Panc1 (cell line): Measurements from ENCODE around the gene CCDC127. TPM values are rescaled to one million over a fixed set of nuclear protein-coding genes. Genes with fewer than 3 reads are reported as not detected.

Experiments used
- ATAC-seq: fragments of 200-7000 bp; cut with Tn5 transposase; 2 replicates; pipeline ENCODE4 v1.9.1; 2020; ENCODE audit warnings: mild to moderate bottlenecking, moderate library complexity
- BruUV-seq: library from RNA; stranded (reverse); fragments of 400-500 nt; replicated peaks from 2 replicates; lab custom pipeline; 2021; lab: Mats Ljungman, UMichigan
- CTCF ChIA-PET: fragments of 300-600 bp; sonication (Branson Sonifier 250); formaldehyde crosslinking; loops from one replicate; lab custom pipeline; 2022; ENCODE audit warnings: antibody characterized with exemption; lab: Charles Lee
- POLR2A ChIA-PET: fragments of 300-600 bp; sonication (Branson Sonifier 250); formaldehyde crosslinking; loops from one replicate; lab custom pipeline; 2022; ENCODE audit warnings: antibody characterized with exemption; lab: Charles Lee
- DNase-seq: peaks from one replicate; pipeline ENCODE4 v3.0.0-alpha.2; 2010; ENCODE audit warnings: low read depth, low spot score
- H3K27ac ChIP-seq: 2 replicates; pipeline ENCODE4 v1.5.1; 2011; ENCODE audit warnings: mild to moderate bottlenecking, low read length, inconsistent platforms
- H3K27me3 ChIP-seq: fragments of 200-500 bp; sonication (Bioruptor generic); 2 replicates; pipeline ENCODE4 v1.6.0; 2014; ENCODE audit warnings: low read length, inconsistent platforms; ENCODE audit not compliant: control insufficient read depth, insufficient read depth
- H3K36me3 ChIP-seq: fragments of 200-500 bp; sonication (Bioruptor generic); 2 replicates; pipeline ENCODE4 v1.5.1; 2014; ENCODE audit warnings: inconsistent platforms, mild to moderate bottlenecking, low read length, moderate library complexity; ENCODE audit not compliant: control insufficient read depth, insufficient read depth
- H3K4me1 ChIP-seq: 2 replicates; pipeline ENCODE4 v1.5.1; 2011; ENCODE audit warnings: inconsistent platforms, mild to moderate bottlenecking, low read length, moderate library complexity; ENCODE audit not compliant: control insufficient read depth, insufficient read depth
- H3K4me3 ChIP-seq, 2 experiments: 2 replicates each; pipeline ENCODE4 v1.5.1; 2011 to 2012; ENCODE audit warnings: low read depth in 2 of 2, low read length in 2 of 2, mild to moderate bottlenecking in 2 of 2, inconsistent platforms in 1 of 2, moderate library complexity in 1 of 2
- H3K9me3 ChIP-seq: fragments of 200-500 bp; sonication (Bioruptor generic); 2 replicates; pipeline ENCODE4 v1.5.1; 2014; ENCODE audit warnings: low read depth, mild to moderate bottlenecking, inconsistent platforms, low read length, moderate library complexity; ENCODE audit not compliant: control insufficient read depth, insufficient read depth
- CTCF ChIP-seq: fragments of 450-650 bp; IDR thresholded peaks from 2 replicates; pipeline ENCODE4 v1.5.1; 2017; ENCODE audit warnings: mild to moderate bottlenecking
- POLR2AphosphoS5 ChIP-seq: IDR thresholded peaks from 2 replicates; pipeline ENCODE4 v1.6.1; 2012; ENCODE audit warnings: mild to moderate bottlenecking, low read depth, low read length, moderate library complexity
- REST ChIP-seq, 2 experiments: IDR thresholded peaks; 2 replicates each; pipeline ENCODE4 v1.6.1; 2011 to 2012; ENCODE audit warnings: low read depth in 2 of 2, control low read depth in 1 of 2, low read length in 1 of 2, mild to moderate bottlenecking in 1 of 2, moderate library complexity in 1 of 2; ENCODE audit not compliant: insufficient read depth in 1 of 2
- SIN3A ChIP-seq: IDR thresholded peaks from 2 replicates; pipeline ENCODE4 v1.6.1; 2012; ENCODE audit warnings: low read depth, mild to moderate bottlenecking, low read length, moderate library complexity, borderline replicate concordance; ENCODE audit not compliant: insufficient read depth
- TCF7L2 ChIP-seq: IDR thresholded peaks from 2 replicates; pipeline ENCODE4 v1.6.1; 2011; ENCODE audit warnings: mild to moderate bottlenecking, low read depth, low read length, inconsistent platforms
- in situ Hi-C: cut with HindIII; loops from 2 replicates; pipeline ENCODE4 v1.10.0; 2016; ENCODE audit warnings: low sequenced_read_pairs, low pct_unique_long_range_greater_than_20kb
- intact Hi-C: fragments of 100-400 bp; cut with micrococcal nuclease; formaldehyde crosslinking; loops from one replicate; pipeline ENCODE4 v1.10.0; 2022; ENCODE audit not compliant: unreplicated experiment
- total RNA-seq: library from RNA; stranded (reverse); gene quantifications from one replicate; pipeline ENCODE4 v1.2.1, GENCODE V29; 2021; ENCODE audit not compliant: unreplicated experiment

The CCDC127 gene
- total RNA-seq, 1 experiment from 2014 or later: 8.1 TPM

- ChIA-PET POLR2A (no interaction called here), CTCF (interaction anchor here (0.5 to 1.0 kb wide), 5 partner anchors 37 to 164 kb away, joined by 3 to 4 read pairs (median 3); partner anchors contain the start of gene PDCD6)
- Histone ChIP-seq H3K36me3 (no peaks in the 10 kb centered on the region), H3K9me3 (no peaks in the 10 kb centered on the region), H3K4me1 (peaks cover 47% of the 10 kb centered on the region), H3K27me3 (no peaks in the 10 kb centered on the region), H3K4me3 (peak overlapping the region in 1 of 2 experiments; percentile 46; a peak in 2 of 4 replicates), H3K27ac (peak overlapping the region; percentile 69)
- in situ Hi-C loops (no loop called here), intact Hi-C loops (no loop called here)
- TF ChIP-seq SIN3A (no peak), REST (IDR thresholded peaks at IDR 0.05; ENCODE audit: insufficient read depth in 1 of 2, low read depth in 2 of 2, low read length in 1 of 2) (no peak), TCF7L2 (no peak), POLR2AphosphoS5 (no peak), CTCF (peak; percentile 96)
- ATAC-seq (peak; percentile 86), DNase-seq (peak; percentile 64)
- BruUV-seq: no TSS peak
These were observed 29.2 kb downstream of the CCDC127 start for GRCh38 chr5:188488-189481.

GRCh38 chr5:187617-188451 lies 30.1 kb downstream of the CCDC127 start:
- no TSS peak for BruUV-seq
- CTCF ChIA-PET: interaction anchor here (0.5 to 1.0 kb wide), 5 partner anchors 10 to 157 kb away, joined by 3 to 18 read pairs (median 3); partner anchors contain the start of gene PDCD6
- in situ Hi-C loops (no loop called here), intact Hi-C loops (no loop called here)
- POLR2A ChIA-PET: no interaction called here
- no peaks in the 10 kb centered on the region for H3K9me3 ChIP-seq
- no peaks in the 10 kb centered on the region for H3K27me3 ChIP-seq
- peak overlapping the region; percentile 69 for H3K27ac ChIP-seq
- TF ChIP-seq POLR2AphosphoS5: no peak
- no peak for TF ChIP-seq SIN3A
- no peak for TF ChIP-seq REST (IDR thresholded peaks at IDR 0.05; ENCODE audit: insufficient read depth in 1 of 2, low read depth in 2 of 2, low read length in 1 of 2)
- no peak for TF ChIP-seq TCF7L2
- TF ChIP-seq CTCF: no peak
- peak overlapping the region in 1 of 2 experiments; percentile 46; a peak in 2 of 4 replicates for H3K4me3 ChIP-seq
- ATAC-seq: no peak
- no peak for DNase-seq
- peaks cover 47% of the 10 kb centered on the region for H3K4me1 ChIP-seq
- no peaks in the 10 kb centered on the region for H3K36me3 ChIP-seq
